Endodermal cell (in vitro differentiated cells): ENCODE results near the gene WNT9B. TPM values are rescaled to one million over a fixed set of nuclear protein-coding genes. Genes with fewer than 3 reads are reported as not detected.

Experiments used
- DNase-seq: peaks from one replicate; pipeline ENCODE4 v3.0.0-alpha.2; 2017
- H3K27ac ChIP-seq: 2 replicates; pipeline ENCODE4 v1.5.1; 2013; ENCODE audit warnings: mild to moderate bottlenecking, low read depth, low read length, moderate library complexity
- H3K27me3 ChIP-seq: 2 replicates; pipeline ENCODE4 v1.6.1; 2013; ENCODE audit warnings: mild to moderate bottlenecking, low read length, moderate library complexity; ENCODE audit not compliant: insufficient read depth, control insufficient read depth, poor library complexity, severe bottlenecking
- H3K36me3 ChIP-seq: 2 replicates; pipeline ENCODE4 v1.7.0; 2013; ENCODE audit warnings: mild to moderate bottlenecking, low read length, moderate library complexity; ENCODE audit not compliant: control insufficient read depth, insufficient read depth
- H3K4me1 ChIP-seq: one replicate; pipeline ENCODE4 v1.7.0; 2013; ENCODE audit warnings: low read length; ENCODE audit not compliant: control insufficient read depth, insufficient read depth
- H3K4me3 ChIP-seq: 2 replicates; pipeline ENCODE4 v1.5.1; 2013; ENCODE audit warnings: mild to moderate bottlenecking, low read length, moderate library complexity
- H3K9ac ChIP-seq: 2 replicates; pipeline ENCODE4 v1.6.1; 2013; ENCODE audit warnings: mild to moderate bottlenecking, low read length, moderate library complexity; ENCODE audit not compliant: poor library complexity, severe bottlenecking; ENCODE audit errors: extremely low read depth
- H3K9me3 ChIP-seq: 2 replicates; pipeline ENCODE4 v1.6.1; 2013; ENCODE audit warnings: mild to moderate bottlenecking, low read length, moderate library complexity; ENCODE audit not compliant: control insufficient read depth
- H3K27ac Mint-ChIP-seq: 2 replicates; pipeline ENCODE4 v1.8.0; 2020; ENCODE audit warnings: mixed read lengths
- H3K27me3 Mint-ChIP-seq: 2 replicates; pipeline ENCODE4 v1.8.0; 2021; ENCODE audit warnings: mild to moderate bottlenecking, mixed read lengths; ENCODE audit not compliant: insufficient read depth
- H3K36me3 Mint-ChIP-seq: 2 replicates; pipeline ENCODE4 v1.8.0; 2020; ENCODE audit warnings: low read depth, mixed read lengths
- H3K4me1 Mint-ChIP-seq: 2 replicates; pipeline ENCODE4 v1.8.0; 2020; ENCODE audit warnings: mixed read lengths
- H3K4me3 Mint-ChIP-seq: 2 replicates; pipeline ENCODE4 v1.8.0; 2020; ENCODE audit warnings: mild to moderate bottlenecking, moderate library complexity, mixed read lengths
- H3K9me3 Mint-ChIP-seq: 2 replicates; pipeline ENCODE4 v1.8.0; 2020; ENCODE audit warnings: mild to moderate bottlenecking, mixed read lengths
- WGBS, 2 experiments: methylation state at CpG; one replicate each; pipeline versions ENCODE4 v1.1.5 to v1.1.7; 2013; ENCODE audit warnings: missing lambda C conversion rate in 2 of 2, mixed read lengths in 1 of 2; ENCODE audit not compliant: insufficient coverage in 1 of 2, insufficient read length in 1 of 2; 5-methylcytosine and 5-hydroxymethylcytosine counted together
- total RNA-seq, 2 donors: library from RNA; stranded (reverse); fragmentation: NEBNext Ultra II Directional in 1 of 2; extraction: Animal tissue kit (Norgen Biotek cat#: 25700) in 1 of 2; gene quantifications; 2 replicates in 1 of 2; 3 replicates in 1 of 2; pipeline ENCODE4 v1.2.1, GENCODE V29; 2021
- TF ChIP-seq, protein P1 (sequence below): fragments of 200-600 bp; sonication (generic); conservative IDR thresholded peaks from 2 replicates; pipeline ENCODE4 v1.5.0; 2021; ENCODE audit warnings: antibody characterized with exemption, mild to moderate bottlenecking

Gene WNT9B
- total RNA-seq, 2 donors from 2014 or later: 0.33 TPM; not detected in 1

DNA sequence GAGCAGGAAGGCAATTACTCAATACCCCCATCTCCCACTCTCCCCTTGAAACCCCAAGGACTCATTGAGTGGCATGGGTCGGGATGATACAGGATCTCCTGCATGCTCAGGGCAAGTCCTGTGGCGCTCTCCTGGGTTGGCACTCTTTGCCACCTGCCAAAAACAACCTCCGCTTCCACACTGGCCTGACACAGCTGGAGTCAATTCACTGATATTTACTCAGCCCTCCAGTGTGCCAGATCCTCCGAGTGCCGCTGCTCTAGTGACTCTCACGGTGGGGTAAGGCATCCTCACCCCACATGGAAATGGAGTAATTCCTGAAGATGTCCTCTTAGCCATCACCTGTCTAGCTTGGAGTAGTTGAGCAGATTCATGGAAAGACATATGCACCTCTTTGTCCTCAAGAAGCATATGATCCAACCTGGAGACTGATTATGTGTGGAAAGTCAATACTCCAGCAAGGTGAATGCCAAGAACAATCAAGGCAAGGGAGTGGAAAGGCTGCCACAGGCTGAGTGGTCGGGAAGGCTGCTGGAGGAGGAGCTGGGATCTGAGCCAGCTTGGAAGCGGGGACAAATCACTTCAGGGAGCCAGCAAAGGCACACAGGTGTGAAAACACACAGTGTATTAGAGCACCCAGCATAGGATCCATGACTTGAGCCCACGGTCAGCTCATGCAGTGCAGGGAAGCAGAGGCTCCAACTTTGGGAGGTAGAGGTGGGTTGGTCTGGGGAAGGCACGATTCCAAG, 59.0 kb downstream of the WNT9B start:
- Mint-ChIP-seq H3K36me3 (no peaks in the 10 kb centered on the region), H3K27ac (no peak overlapping the region), H3K9me3 (no peaks in the 10 kb centered on the region), H3K4me1 (peaks cover 2% of the 10 kb centered on the region), H3K4me3 (no peak overlapping the region), H3K27me3 (peaks cover 14% of the 10 kb centered on the region)
- 86 to 91% methylated on average over 8 to 10 of the region's 10 CpGs for WGBS, 2 experiments
- Histone ChIP-seq H3K4me1 (no peaks in the 10 kb centered on the region), H3K9ac (no peak overlapping the region), H3K36me3 (no peaks in the 10 kb centered on the region), H3K4me3 (no peak overlapping the region), H3K27ac (no peak overlapping the region), H3K9me3 (no peaks in the 10 kb centered on the region), H3K27me3 (no peaks in the 10 kb centered on the region)
- TF ChIP-seq, protein P1, sequence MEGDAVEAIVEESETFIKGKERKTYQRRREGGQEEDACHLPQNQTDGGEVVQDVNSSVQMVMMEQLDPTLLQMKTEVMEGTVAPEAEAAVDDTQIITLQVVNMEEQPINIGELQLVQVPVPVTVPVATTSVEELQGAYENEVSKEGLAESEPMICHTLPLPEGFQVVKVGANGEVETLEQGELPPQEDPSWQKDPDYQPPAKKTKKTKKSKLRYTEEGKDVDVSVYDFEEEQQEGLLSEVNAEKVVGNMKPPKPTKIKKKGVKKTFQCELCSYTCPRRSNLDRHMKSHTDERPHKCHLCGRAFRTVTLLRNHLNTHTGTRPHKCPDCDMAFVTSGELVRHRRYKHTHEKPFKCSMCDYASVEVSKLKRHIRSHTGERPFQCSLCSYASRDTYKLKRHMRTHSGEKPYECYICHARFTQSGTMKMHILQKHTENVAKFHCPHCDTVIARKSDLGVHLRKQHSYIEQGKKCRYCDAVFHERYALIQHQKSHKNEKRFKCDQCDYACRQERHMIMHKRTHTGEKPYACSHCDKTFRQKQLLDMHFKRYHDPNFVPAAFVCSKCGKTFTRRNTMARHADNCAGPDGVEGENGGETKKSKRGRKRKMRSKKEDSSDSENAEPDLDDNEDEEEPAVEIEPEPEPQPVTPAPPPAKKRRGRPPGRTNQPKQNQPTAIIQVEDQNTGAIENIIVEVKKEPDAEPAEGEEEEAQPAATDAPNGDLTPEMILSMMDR: no peak
- DNase-seq: no peak

DNA sequence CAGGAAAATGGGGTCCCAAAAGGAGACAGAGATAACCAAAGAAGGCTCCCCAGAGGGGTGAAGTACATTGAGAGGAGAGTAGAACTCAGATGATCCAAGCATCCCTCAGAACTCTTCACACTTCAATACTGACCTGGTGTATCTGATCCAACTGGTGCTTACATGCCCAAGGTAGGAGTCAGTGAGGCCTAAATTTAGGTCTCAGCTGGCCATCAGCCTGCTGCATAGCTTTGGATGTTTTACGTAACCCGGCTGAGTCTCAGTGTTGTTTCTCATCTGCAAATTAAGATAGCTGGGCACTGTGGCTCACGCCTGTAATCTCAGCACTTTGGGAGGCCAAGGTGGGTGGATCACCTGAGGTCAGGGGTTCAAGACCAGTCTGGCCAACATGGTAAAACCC, 59.9 kb downstream of the WNT9B start:
- no peak overlapping the region for H3K4me3 ChIP-seq
- H3K36me3 Mint-ChIP-seq: no peaks in the 10 kb centered on the region
- H3K27ac Mint-ChIP-seq: no peak overlapping the region
- no peak for DNase-seq
- no peaks in the 10 kb centered on the region for H3K27me3 ChIP-seq
- no peaks in the 10 kb centered on the region for H3K36me3 ChIP-seq
- no peaks in the 10 kb centered on the region for H3K9me3 Mint-ChIP-seq
- H3K27ac ChIP-seq: no peak overlapping the region
- H3K27me3 Mint-ChIP-seq: peaks cover 15% of the 10 kb centered on the region
- no peak overlapping the region for H3K9ac ChIP-seq
- no peak overlapping the region for H3K4me3 Mint-ChIP-seq
- H3K4me1 ChIP-seq: no peaks in the 10 kb centered on the region
- 92 to 98% methylated on average over 3 of the region's 3 CpGs for WGBS, 2 experiments
- no peaks in the 10 kb centered on the region for H3K9me3 ChIP-seq
- TF ChIP-seq, protein P1: no peak
- H3K4me1 Mint-ChIP-seq: no peaks in the 10 kb centered on the region

DNA sequence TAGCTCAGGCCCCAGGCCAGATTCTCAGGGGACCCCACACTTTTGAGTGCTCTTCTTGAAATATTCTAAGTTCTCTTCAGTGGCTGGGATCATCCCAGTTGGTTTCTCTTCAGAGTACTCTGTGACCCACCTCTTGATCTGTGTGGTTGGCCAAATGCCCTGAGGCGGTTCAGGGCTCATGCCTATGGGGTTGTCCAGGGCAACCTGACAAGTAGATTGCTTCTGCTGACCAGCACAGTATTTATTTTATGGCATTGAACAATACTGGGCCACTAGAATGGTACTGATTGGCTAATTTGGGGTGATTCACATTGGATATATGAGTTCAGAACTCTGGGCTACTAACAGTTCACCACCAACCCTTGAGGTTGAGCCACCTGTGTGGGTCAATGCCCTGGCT, 64.2 kb downstream of the WNT9B start:
- no peak overlapping the region for H3K27ac ChIP-seq
- H3K9me3 ChIP-seq: no peaks in the 10 kb centered on the region
- H3K4me1 ChIP-seq: no peaks in the 10 kb centered on the region
- Mint-ChIP-seq H3K9me3 (no peaks in the 10 kb centered on the region), H3K27ac (no peak overlapping the region), H3K4me3 (no peak overlapping the region), H3K27me3 (peaks cover 31% of the 10 kb centered on the region), H3K36me3 (no peaks in the 10 kb centered on the region), H3K4me1 (no peaks in the 10 kb centered on the region)
- 38 to 46% methylated on average over 1 of the region's 1 CpG for WGBS, 2 experiments
- peaks cover 6% of the 10 kb centered on the region for H3K27me3 ChIP-seq
- no peak overlapping the region for H3K9ac ChIP-seq
- DNase-seq: no peak
- TF ChIP-seq, protein P1: no peak
- H3K36me3 ChIP-seq: no peaks in the 10 kb centered on the region
- H3K4me3 ChIP-seq: no peak overlapping the region
